ENCODE results near the gene AKAP6. TPM values are rescaled to one million over a fixed set of nuclear protein-coding genes. Genes with fewer than 3 reads are reported as not detected.

Gene AKAP6
- total and polyA plus RNA-seq, 2 experiments from 2014 or later: 0.38 to 0.42 TPM

DNA sequence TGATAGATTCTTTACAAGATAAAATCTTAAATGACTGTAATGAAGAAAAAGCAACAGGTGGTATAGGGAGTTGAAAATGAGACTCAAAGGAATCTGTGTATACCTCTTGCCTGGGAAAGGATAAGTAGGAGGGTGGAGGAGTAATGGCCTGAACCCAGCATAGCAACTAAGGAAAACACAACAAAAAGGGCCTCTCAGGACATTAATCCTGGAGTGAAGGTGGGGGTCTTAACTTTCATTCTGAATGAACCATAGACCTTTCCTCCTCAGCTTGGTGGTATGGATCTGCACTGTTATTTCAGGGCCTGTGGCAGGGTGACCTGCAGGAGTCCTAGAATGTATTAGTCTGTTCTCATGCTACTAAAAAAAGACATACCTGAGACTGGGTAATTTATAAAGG is 185.6 kb downstream of the AKAP6 start (continued):
- TF ChIP-seq, protein P1, sequence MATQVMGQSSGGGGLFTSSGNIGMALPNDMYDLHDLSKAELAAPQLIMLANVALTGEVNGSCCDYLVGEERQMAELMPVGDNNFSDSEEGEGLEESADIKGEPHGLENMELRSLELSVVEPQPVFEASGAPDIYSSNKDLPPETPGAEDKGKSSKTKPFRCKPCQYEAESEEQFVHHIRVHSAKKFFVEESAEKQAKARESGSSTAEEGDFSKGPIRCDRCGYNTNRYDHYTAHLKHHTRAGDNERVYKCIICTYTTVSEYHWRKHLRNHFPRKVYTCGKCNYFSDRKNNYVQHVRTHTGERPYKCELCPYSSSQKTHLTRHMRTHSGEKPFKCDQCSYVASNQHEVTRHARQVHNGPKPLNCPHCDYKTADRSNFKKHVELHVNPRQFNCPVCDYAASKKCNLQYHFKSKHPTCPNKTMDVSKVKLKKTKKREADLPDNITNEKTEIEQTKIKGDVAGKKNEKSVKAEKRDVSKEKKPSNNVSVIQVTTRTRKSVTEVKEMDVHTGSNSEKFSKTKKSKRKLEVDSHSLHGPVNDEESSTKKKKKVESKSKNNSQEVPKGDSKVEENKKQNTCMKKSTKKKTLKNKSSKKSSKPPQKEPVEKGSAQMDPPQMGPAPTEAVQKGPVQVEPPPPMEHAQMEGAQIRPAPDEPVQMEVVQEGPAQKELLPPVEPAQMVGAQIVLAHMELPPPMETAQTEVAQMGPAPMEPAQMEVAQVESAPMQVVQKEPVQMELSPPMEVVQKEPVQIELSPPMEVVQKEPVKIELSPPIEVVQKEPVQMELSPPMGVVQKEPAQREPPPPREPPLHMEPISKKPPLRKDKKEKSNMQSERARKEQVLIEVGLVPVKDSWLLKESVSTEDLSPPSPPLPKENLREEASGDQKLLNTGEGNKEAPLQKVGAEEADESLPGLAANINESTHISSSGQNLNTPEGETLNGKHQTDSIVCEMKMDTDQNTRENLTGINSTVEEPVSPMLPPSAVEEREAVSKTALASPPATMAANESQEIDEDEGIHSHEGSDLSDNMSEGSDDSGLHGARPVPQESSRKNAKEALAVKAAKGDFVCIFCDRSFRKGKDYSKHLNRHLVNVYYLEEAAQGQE (IDR thresholded peaks at IDR 0.05; ENCODE audit: unreplicated experiment): no peak
- no peak for TF ChIP-seq ZNF331 (CRISPR knock-in tag; IDR thresholded peaks at IDR 0.05; ENCODE audit: low read depth)
- no peak for TF ChIP-seq EZH2 (IDR thresholded peaks at IDR 0.05; ENCODE audit: low read depth, unreplicated experiment)
- TF ChIP-seq NANOG (IDR thresholded peaks at IDR 0.05; ENCODE audit: borderline replicate concordance): no peak
- TF ChIP-seq, protein P2, sequence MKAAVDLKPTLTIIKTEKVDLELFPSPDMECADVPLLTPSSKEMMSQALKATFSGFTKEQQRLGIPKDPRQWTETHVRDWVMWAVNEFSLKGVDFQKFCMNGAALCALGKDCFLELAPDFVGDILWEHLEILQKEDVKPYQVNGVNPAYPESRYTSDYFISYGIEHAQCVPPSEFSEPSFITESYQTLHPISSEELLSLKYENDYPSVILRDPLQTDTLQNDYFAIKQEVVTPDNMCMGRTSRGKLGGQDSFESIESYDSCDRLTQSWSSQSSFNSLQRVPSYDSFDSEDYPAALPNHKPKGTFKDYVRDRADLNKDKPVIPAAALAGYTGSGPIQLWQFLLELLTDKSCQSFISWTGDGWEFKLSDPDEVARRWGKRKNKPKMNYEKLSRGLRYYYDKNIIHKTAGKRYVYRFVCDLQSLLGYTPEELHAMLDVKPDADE (IDR thresholded peaks at IDR 0.05): no peak

DNA sequence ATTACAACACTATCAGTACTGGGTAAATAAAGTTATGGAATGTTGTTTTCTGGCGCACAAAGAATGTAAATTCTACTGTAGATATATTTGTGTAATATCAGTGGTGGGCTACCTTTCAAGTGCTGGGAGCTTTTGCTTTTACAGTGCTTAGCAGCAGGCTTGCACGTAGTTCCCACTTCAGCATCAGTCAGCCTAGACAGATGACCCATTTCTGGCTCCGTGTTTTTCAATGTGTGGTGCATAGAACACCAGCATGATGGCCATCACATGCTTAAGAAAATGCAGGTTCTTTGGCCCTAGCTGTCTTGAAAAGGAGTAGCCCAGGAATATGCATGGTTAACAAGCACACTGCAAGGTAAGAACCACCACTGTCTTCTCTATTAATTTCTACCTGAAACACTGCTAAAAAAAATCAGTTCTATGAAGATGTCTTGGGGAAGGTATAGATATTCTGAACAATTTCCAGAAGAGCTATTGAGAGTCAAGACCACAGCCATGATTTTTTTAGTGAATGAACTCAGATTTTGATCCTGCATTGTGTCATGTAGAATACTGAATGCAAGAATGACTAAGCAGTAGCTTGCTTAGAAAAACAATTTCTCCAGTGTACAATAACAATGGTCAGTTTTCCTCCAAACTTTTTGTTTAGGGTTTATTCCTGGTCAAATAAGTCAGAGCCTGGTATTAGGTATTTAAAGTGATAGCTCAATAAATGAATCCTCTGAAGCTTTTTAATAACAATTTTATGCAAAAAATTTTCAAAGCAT is 195.7 kb downstream of the AKAP6 start:
- no peaks in the 10 kb centered on the region for H3K9me2 ChIP-seq (ENCODE audit: insufficient read depth)
- no peak overlapping the region for H3K4me2 ChIP-seq
- H3K4me3 Mint-ChIP-seq: no peak overlapping the region
- H3K36me3 Mint-ChIP-seq (ENCODE audit: low read depth): no peaks in the 10 kb centered on the region
- no peaks in the 10 kb centered on the region for H4K20me1 ChIP-seq (replicated peaks; ENCODE audit: insufficient read depth)
- no peaks in the 10 kb centered on the region for H3K9me3 Mint-ChIP-seq
- H3K79me2 ChIP-seq (replicated peaks; ENCODE audit: insufficient read depth): no peaks in the 10 kb centered on the region
- H3K4me1 Mint-ChIP-seq: no peaks in the 10 kb centered on the region
- H3K27ac Mint-ChIP-seq: no peak overlapping the region
- H3K4me1 ChIP-seq (ENCODE audit: insufficient read depth): no peaks in the 10 kb centered on the region
- H3K27me3 Mint-ChIP-seq (ENCODE audit: insufficient read depth, low read depth, poor library complexity): no peaks in the 10 kb centered on the region
- H3F3A ChIP-seq (replicated peaks; ENCODE audit: low read depth): no peaks in the 10 kb centered on the region
- no peak overlapping the region for H3K4me3 ChIP-seq
- H3K27ac ChIP-seq (ENCODE audit: low read depth): no peak overlapping the region
- H3K36me3 ChIP-seq (ENCODE audit: insufficient read depth): no peaks in the 10 kb centered on the region
- DNase-seq (ENCODE audit: low spot score): no peak
- no peak for ATAC-seq
- no peaks in the 10 kb centered on the region for H3K27me3 ChIP-seq (ENCODE audit: insufficient read depth)
- H2AFZ ChIP-seq: no peak overlapping the region
- TF ChIP-seq CREB1 (CRISPR knock-in tag; IDR thresholded peaks at IDR 0.05; ENCODE audit: low read depth) (no peak), JUNB (IDR thresholded peaks at IDR 0.05; ENCODE audit: unreplicated experiment) (no peak), STAT1 (IDR thresholded peaks at IDR 0.05; ENCODE audit: unreplicated experiment) (no peak), NANOG (IDR thresholded peaks at IDR 0.05; ENCODE audit: borderline replicate concordance) (no peak), ZNF114 (CRISPR knock-in tag; IDR thresholded peaks at IDR 0.05) (no peak), EZH2phosphoT487 (IDR thresholded peaks at IDR 0.05; ENCODE audit: unreplicated experiment) (no peak), EZH2 (IDR thresholded peaks at IDR 0.05; ENCODE audit: low read depth, unreplicated experiment) (no peak), POLR2AphosphoS5 (IDR thresholded peaks at IDR 0.05; ENCODE audit: low read depth) (no peak), ZNF331 (CRISPR knock-in tag; IDR thresholded peaks at IDR 0.05; ENCODE audit: low read depth) (no peak)
- TF ChIP-seq, protein P2 (IDR thresholded peaks at IDR 0.05): no peak
- TF ChIP-seq, protein P3, sequence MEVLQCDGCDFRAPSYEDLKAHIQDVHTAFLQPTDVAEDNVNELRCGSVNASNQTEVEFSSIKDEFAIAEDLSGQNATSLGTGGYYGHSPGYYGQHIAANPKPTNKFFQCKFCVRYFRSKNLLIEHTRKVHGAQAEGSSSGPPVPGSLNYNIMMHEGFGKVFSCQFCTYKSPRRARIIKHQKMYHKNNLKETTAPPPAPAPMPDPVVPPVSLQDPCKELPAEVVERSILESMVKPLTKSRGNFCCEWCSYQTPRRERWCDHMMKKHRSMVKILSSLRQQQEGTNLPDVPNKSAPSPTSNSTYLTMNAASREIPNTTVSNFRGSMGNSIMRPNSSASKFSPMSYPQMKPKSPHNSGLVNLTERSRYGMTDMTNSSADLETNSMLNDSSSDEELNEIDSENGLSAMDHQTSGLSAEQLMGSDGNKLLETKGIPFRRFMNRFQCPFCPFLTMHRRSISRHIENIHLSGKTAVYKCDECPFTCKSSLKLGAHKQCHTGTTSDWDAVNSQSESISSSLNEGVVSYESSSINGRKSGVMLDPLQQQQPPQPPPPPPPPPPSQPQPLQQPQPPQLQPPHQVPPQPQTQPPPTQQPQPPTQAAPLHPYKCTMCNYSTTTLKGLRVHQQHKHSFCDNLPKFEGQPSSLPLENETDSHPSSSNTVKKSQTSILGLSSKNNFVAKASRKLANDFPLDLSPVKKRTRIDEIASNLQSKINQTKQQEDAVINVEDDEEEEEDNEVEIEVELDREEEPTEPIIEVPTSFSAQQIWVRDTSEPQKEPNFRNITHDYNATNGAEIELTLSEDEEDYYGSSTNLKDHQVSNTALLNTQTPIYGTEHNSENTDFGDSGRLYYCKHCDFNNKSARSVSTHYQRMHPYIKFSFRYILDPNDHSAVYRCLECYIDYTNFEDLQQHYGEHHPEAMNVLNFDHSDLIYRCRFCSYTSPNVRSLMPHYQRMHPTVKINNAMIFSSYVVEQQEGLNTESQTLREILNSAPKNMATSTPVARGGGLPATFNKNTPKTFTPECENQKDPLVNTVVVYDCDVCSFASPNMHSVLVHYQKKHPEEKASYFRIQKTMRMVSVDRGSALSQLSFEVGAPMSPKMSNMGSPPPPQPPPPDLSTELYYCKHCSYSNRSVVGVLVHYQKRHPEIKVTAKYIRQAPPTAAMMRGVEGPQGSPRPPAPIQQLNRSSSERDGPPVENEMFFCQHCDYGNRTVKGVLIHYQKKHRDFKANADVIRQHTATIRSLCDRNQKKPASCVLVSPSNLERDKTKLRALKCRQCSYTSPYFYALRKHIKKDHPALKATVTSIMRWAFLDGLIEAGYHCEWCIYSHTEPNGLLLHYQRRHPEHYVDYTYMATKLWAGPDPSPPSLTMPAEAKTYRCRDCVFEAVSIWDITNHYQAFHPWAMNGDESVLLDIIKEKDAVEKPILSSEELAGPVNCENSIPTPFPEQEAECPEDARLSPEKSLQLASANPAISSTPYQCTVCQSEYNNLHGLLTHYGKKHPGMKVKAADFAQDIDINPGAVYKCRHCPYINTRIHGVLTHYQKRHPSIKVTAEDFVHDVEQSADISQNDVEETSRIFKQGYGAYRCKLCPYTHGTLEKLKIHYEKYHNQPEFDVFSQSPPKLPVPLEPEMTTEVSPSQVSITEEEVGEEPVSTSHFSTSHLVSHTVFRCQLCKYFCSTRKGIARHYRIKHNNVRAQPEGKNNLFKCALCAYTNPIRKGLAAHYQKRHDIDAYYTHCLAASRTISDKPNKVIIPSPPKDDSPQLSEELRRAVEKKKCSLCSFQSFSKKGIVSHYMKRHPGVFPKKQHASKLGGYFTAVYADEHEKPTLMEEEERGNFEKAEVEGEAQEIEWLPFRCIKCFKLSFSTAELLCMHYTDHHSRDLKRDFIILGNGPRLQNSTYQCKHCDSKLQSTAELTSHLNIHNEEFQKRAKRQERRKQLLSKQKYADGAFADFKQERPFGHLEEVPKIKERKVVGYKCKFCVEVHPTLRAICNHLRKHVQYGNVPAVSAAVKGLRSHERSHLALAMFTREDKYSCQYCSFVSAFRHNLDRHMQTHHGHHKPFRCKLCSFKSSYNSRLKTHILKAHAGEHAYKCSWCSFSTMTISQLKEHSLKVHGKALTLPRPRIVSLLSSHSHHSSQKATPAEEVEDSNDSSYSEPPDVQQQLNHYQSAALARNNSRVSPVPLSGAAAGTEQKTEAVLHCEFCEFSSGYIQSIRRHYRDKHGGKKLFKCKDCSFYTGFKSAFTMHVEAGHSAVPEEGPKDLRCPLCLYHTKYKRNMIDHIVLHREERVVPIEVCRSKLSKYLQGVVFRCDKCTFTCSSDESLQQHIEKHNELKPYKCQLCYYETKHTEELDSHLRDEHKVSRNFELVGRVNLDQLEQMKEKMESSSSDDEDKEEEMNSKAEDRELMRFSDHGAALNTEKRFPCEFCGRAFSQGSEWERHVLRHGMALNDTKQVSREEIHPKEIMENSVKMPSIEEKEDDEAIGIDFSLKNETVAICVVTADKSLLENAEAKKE (CRISPR knock-in tag; IDR thresholded peaks at IDR 0.05): no peak

All from GM23338 (cell line).